GM19328 (cell line): ENCODE data around the gene UBQLNL.

Experiments used
- ATAC-seq: cut with Tn5 transposase; IDR thresholded peaks from one replicate; pipeline ENCODE4 v1.9.1; 2021; ENCODE audit warnings: mild to moderate bottlenecking, moderate library complexity; ENCODE audit not compliant: unreplicated experiment

Gene UBQLNL

GRCh38 chr11:5516599-5516998 lies at the start of gene UBQLNL:
Gene UBQLNL, minus strand, starts transcription at chr11:5516699. Its CDS starts 258 bp downstream, at chr11:5516441.
- no peak for ATAC-seq

- ATAC-seq, result no peak
Observed at GRCh38 chr11:5564259-5565019, 47.9 kb upstream of the UBQLNL start.

GRCh38 chr11:5557751-5558150 lies 41.3 kb upstream of the UBQLNL start:
- ATAC-seq, result no peak

GRCh38 chr11:5556596-5557188 lies 40.2 kb upstream of the UBQLNL start:
- ATAC-seq, result no peak

GRCh38 chr11:5553343-5553742 lies 36.8 kb upstream of the UBQLNL start:
- ATAC-seq, result no peak

GRCh38 chr11:5550440-5551095 lies 34.1 kb upstream of the UBQLNL start:
- no peak for ATAC-seq

- no peak for ATAC-seq
Observed at GRCh38 chr11:5548440-5548839, 31.9 kb upstream of the UBQLNL start, which contains the start of gene OR52H1. Gene OR52H1, minus strand, starts transcription at chr11:5548540. Its CDS starts 3,035 bp downstream, at chr11:5545505.

GRCh38 chr11:5547982-5548381 lies 31.5 kb upstream of the UBQLNL start:
- no peak for ATAC-seq

- no peak for ATAC-seq
Observed at GRCh38 chr11:5546457-5546856, 30.0 kb upstream of the UBQLNL start.

GRCh38 chr11:5541427-5541826 lies 24.9 kb upstream of the UBQLNL start:
- no peak for ATAC-seq

- no peak for ATAC-seq
Observed at GRCh38 chr11:5536482-5536881, 20.0 kb upstream of the UBQLNL start.

- no peak for ATAC-seq
Observed at GRCh38 chr11:5534046-5534445, 17.5 kb upstream of the UBQLNL start.

GRCh38 chr11:5531053-5531831 lies 14.7 kb upstream of the UBQLNL start:
- no peak for ATAC-seq

- ATAC-seq, result no peak
Observed at GRCh38 chr11:5528495-5528894, 12.0 kb upstream of the UBQLNL start.

GRCh38 chr11:5527716-5528115 lies 11.2 kb upstream of the UBQLNL start:
- ATAC-seq, result no peak

GRCh38 chr11:5524756-5525155 lies 8.3 kb upstream of the UBQLNL start:
- no peak for ATAC-seq

- no peak for ATAC-seq
Observed at GRCh38 chr11:5522308-5522707, 5.8 kb upstream of the UBQLNL start.

- ATAC-seq, result no peak
Observed at GRCh38 chr11:5521540-5521939, 5.0 kb upstream of the UBQLNL start.

GRCh38 chr11:5514841-5515240 lies 1.7 kb downstream of the UBQLNL start:
- no peak for ATAC-seq

GRCh38 chr11:5509803-5510202 lies 6.7 kb downstream of the UBQLNL start, which contains the start of gene UBQLN3:
Gene UBQLN3, minus strand, starts transcription at chr11:5509957. Its CDS starts 399 bp downstream, at chr11:5509558.
- ATAC-seq, result no peak

GRCh38 chr11:5508605-5509004 lies 7.9 kb downstream of the UBQLNL start:
- ATAC-seq, result no peak
